WTC11 (cell line): ENCODE results near the gene PHLDA3. TPM values are rescaled to one million over a fixed set of nuclear protein-coding genes. Genes with fewer than 3 reads are reported as not detected.

ENCODE experiments used
- ATAC-seq: fragments of 200-7000 bp; cut with Tn5 transposase; 2 replicates; pipeline ENCODE4 v1.10.0; 2021; ENCODE audit warnings: mild to moderate bottlenecking, moderate library complexity
- CTCF ChIA-PET: fragments of 300-600 bp; sonication (Branson Sonifier 250); formaldehyde crosslinking; loops from one replicate; lab custom pipeline; 2021; ENCODE audit warnings: antibody characterized with exemption; lab: Charles Lee
- POLR2A ChIA-PET: fragments of 350-600 bp; sonication (Branson Sonifier 250); formaldehyde crosslinking; loops from one replicate; lab custom pipeline; 2021; ENCODE audit warnings: antibody characterized with exemption; lab: Charles Lee
- DNase-seq: peaks from one replicate; pipeline ENCODE4 v3.0.0; 2021; ENCODE audit warnings: low spot score
- H3K27ac Mint-ChIP-seq: 2 replicates; pipeline ENCODE4 v1.8.0; 2021; ENCODE audit warnings: mixed read lengths
- H3K27me3 Mint-ChIP-seq: 2 replicates; pipeline ENCODE4 v1.8.0; 2021; ENCODE audit warnings: low read depth, mild to moderate bottlenecking, moderate library complexity, mixed read lengths
- H3K36me3 Mint-ChIP-seq: 2 replicates; pipeline ENCODE4 v1.8.0; 2021; ENCODE audit warnings: mixed read lengths
- H3K4me1 Mint-ChIP-seq: 2 replicates; pipeline ENCODE4 v1.8.0; 2022; ENCODE audit warnings: mixed read lengths
- H3K4me3 Mint-ChIP-seq: 2 replicates; pipeline ENCODE4 v1.8.0; 2021; ENCODE audit warnings: mild to moderate bottlenecking, moderate library complexity, mixed read lengths
- H3K9me3 Mint-ChIP-seq: 2 replicates; pipeline ENCODE4 v1.8.0; 2021; ENCODE audit warnings: mixed read lengths
- ETV6 ChIP-seq: sonication (generic); formaldehyde crosslinking; IDR thresholded peaks from 2 replicates; pipeline ENCODE4 v1.8.1; 2022; ENCODE audit warnings: mild to moderate bottlenecking, missing genetic modification reagents
- GABPB1 ChIP-seq: sonication (generic); formaldehyde crosslinking; IDR thresholded peaks from 2 replicates; pipeline ENCODE4 v1.8.1; 2023; ENCODE audit warnings: mild to moderate bottlenecking, missing genetic modification reagents
- IRF2 ChIP-seq: sonication (generic); formaldehyde crosslinking; IDR thresholded peaks from 2 replicates; pipeline ENCODE4 v1.8.0; 2022; ENCODE audit warnings: low read depth, missing genetic modification reagents, borderline replicate concordance
- MLX ChIP-seq: sonication (generic); formaldehyde crosslinking; IDR thresholded peaks from 2 replicates; pipeline ENCODE4 v1.8.1; 2023; ENCODE audit warnings: mild to moderate bottlenecking, missing genetic modification reagents, moderate library complexity
- NFATC4 ChIP-seq: fragments of 250-450 bp; sonication (Bioruptor Pico); IDR thresholded peaks from 2 replicates; pipeline ENCODE4 v1.9.0; 2021; ENCODE audit warnings: mild to moderate bottlenecking
- NFYB ChIP-seq: sonication (generic); formaldehyde crosslinking; conservative IDR thresholded peaks from 2 replicates; pipeline ENCODE4 v1.8.0; 2022; ENCODE audit warnings: low read depth, missing genetic modification reagents
- NR2C2 ChIP-seq: sonication (generic); formaldehyde crosslinking; IDR thresholded peaks from 2 replicates; pipeline ENCODE4 v1.8.0; 2022; ENCODE audit warnings: mild to moderate bottlenecking, missing genetic modification reagents
- OVOL2 ChIP-seq: fragments of 250-450 bp; sonication (Bioruptor Pico); IDR thresholded peaks from 2 replicates; pipeline ENCODE4 v1.9.0; 2021; ENCODE audit warnings: mild to moderate bottlenecking, borderline replicate concordance
- PRDM15 ChIP-seq: sonication (generic); formaldehyde crosslinking; IDR thresholded peaks from 2 replicates; pipeline ENCODE4 v1.8.0; 2022; ENCODE audit warnings: missing genetic modification reagents
- PRRX2 ChIP-seq: fragments of 250-450 bp; sonication (Bioruptor Pico); IDR thresholded peaks from 2 replicates; pipeline ENCODE4 v1.8.0; 2021; ENCODE audit warnings: mild to moderate bottlenecking
- TP53 ChIP-seq: sonication (generic); formaldehyde crosslinking; IDR thresholded peaks from 2 replicates; pipeline ENCODE4 v1.8.1; 2023; ENCODE audit warnings: mild to moderate bottlenecking, missing genetic modification reagents
- ZNF232 ChIP-seq: sonication (generic); formaldehyde crosslinking; IDR thresholded peaks from 2 replicates; pipeline ENCODE4 v1.8.0; 2022; ENCODE audit warnings: mild to moderate bottlenecking, missing genetic modification reagents
- ZNF396 ChIP-seq: fragments of 250-450 bp; sonication (Bioruptor Pico); IDR thresholded peaks from 2 replicates; pipeline ENCODE4 v1.8.0; 2021; ENCODE audit warnings: mild to moderate bottlenecking, moderate library complexity, borderline replicate concordance
- total RNA-seq: library from RNA; stranded (reverse); gene quantifications from 3 replicates; pipeline ENCODE4 v1.2.3, GENCODE V29; 2021
- TF ChIP-seq, protein P1 (sequence below): sonication (generic); formaldehyde crosslinking; IDR thresholded peaks from 2 replicates; pipeline ENCODE4 v1.8.1; 2022; ENCODE audit warnings: mild to moderate bottlenecking, missing genetic modification reagents, moderate library complexity, borderline replicate concordance
- TF ChIP-seq, protein P2 (sequence below): sonication (generic); formaldehyde crosslinking; IDR thresholded peaks from 2 replicates; pipeline ENCODE4 v1.8.0; 2023; ENCODE audit warnings: missing genetic modification reagents
- TF ChIP-seq, protein P3 (sequence below): sonication (generic); formaldehyde crosslinking; IDR thresholded peaks from 2 replicates; pipeline ENCODE4 v1.8.1; 2023; ENCODE audit warnings: mild to moderate bottlenecking, missing genetic modification reagents
- TF ChIP-seq, protein P4 (sequence below): fragments of 250-450 bp; sonication (Bioruptor Pico); conservative IDR thresholded peaks from 2 replicates; pipeline ENCODE4 v1.9.0; 2021; ENCODE audit warnings: mild to moderate bottlenecking

The PHLDA3 gene
- total RNA-seq, 1 experiment from 2014 or later = 95.1 TPM

GRCh38 chr1:201468844-201469644 lies at the start of gene PHLDA3 (continued):
- TF ChIP-seq, protein P1, sequence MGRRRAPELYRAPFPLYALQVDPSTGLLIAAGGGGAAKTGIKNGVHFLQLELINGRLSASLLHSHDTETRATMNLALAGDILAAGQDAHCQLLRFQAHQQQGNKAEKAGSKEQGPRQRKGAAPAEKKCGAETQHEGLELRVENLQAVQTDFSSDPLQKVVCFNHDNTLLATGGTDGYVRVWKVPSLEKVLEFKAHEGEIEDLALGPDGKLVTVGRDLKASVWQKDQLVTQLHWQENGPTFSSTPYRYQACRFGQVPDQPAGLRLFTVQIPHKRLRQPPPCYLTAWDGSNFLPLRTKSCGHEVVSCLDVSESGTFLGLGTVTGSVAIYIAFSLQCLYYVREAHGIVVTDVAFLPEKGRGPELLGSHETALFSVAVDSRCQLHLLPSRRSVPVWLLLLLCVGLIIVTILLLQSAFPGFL (CRISPR knock-in tag) = no peak
- no peak for TF ChIP-seq IRF2 (CRISPR knock-in tag)
- TF ChIP-seq NR2C2 (CRISPR knock-in tag) = no peak
- TF ChIP-seq PRRX2 (CRISPR knock-in tag) = no peak
- TF ChIP-seq TP53 = peak; percentile 97
- no peak for TF ChIP-seq OVOL2 (CRISPR knock-in tag)
- TF ChIP-seq ZNF232 (CRISPR knock-in tag) = no peak
- TF ChIP-seq, protein P2, sequence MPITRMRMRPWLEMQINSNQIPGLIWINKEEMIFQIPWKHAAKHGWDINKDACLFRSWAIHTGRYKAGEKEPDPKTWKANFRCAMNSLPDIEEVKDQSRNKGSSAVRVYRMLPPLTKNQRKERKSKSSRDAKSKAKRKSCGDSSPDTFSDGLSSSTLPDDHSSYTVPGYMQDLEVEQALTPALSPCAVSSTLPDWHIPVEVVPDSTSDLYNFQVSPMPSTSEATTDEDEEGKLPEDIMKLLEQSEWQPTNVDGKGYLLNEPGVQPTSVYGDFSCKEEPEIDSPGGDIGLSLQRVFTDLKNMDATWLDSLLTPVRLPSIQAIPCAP (CRISPR knock-in tag) = peak; percentile 63; the same call in 1 of the 2 replicates
- TF ChIP-seq, protein P3, sequence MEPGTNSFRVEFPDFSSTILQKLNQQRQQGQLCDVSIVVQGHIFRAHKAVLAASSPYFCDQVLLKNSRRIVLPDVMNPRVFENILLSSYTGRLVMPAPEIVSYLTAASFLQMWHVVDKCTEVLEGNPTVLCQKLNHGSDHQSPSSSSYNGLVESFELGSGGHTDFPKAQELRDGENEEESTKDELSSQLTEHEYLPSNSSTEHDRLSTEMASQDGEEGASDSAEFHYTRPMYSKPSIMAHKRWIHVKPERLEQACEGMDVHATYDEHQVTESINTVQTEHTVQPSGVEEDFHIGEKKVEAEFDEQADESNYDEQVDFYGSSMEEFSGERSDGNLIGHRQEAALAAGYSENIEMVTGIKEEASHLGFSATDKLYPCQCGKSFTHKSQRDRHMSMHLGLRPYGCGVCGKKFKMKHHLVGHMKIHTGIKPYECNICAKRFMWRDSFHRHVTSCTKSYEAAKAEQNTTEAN (CRISPR knock-in tag) = no peak
- TF ChIP-seq, protein P4, sequence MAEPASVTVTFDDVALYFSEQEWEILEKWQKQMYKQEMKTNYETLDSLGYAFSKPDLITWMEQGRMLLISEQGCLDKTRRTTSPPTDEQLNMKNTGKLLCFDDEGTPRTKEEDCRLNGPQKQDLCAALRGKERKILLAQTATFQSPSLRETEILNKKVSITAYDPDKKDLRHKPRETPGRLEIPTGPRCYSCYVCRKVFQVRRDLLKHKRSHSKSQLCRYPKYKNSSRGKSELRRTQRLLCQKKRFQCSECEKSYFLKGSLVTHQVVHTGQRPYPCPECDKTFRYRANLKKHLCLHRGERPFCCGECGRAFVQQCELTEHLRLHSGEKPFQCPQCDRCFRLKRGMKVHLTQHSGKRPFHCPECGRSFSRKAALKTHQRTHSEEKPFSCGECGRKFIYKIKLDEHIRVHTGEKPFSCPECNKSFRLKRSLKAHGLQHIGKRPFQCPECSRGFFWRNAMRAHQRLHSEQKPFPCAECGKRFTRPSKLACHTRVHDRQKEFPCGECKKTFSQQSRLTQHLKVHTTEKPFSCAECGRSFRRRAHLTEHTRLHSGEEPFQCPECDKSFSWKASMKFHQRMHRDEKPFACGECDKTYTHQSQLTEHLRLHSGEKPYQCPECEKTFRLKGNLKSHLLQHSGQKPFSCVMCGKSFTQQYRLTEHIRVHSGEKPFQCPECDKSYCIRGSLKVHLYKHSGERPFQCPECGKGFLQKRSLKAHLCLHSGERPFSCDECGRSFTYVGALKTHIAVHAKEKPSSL (CRISPR knock-in tag) = no peak
- no peak for TF ChIP-seq PRDM15

- POLR2A ChIA-PET = no interaction called here
These were observed 49.1 kb upstream of the PHLDA3 start for GRCh38 chr1:201518071-201518470.

More at GRCh38 chr1:201518071-201518470, 49.1 kb upstream of the PHLDA3 start:
- CTCF ChIA-PET = interaction anchor here (3.8 kb wide), 1 partner anchor 13 kb away, joined by 13 read pairs; no protein-coding TSS in a partner anchor
- Mint-ChIP-seq H3K4me3 (no peak overlapping the region), H3K27ac (no peak overlapping the region), H3K4me1 (peaks cover 15% of the 10 kb centered on the region), H3K27me3 (no peaks in the 10 kb centered on the region), H3K36me3 (no peaks in the 10 kb centered on the region), H3K9me3 (no peaks in the 10 kb centered on the region)
- DNase-seq = no peak
- ATAC-seq = no peak
- TF ChIP-seq ZNF396 (CRISPR knock-in tag) (no peak), MLX (CRISPR knock-in tag) (no peak), GABPB1 (CRISPR knock-in tag) (no peak), NFATC4 (CRISPR knock-in tag) (no peak), NFYB (CRISPR knock-in tag) (no peak), ETV6 (CRISPR knock-in tag) (no peak)
